Astrocyte (in vitro differentiated cells and primary cell): ENCODE measurements around the gene INTS2.

Source experiments
- EZH2 ChIP-seq: IDR thresholded peaks from 2 replicates; pipeline ENCODE4 v1.6.1; 2012; ENCODE audit warnings: mild to moderate bottlenecking, low read length, inconsistent platforms; ENCODE audit not compliant: insufficient read depth
- TF ChIP-seq, protein P1 (sequence below): IDR thresholded peaks from 2 replicates; pipeline ENCODE4 v1.5.1; 2011; ENCODE audit warnings: low read depth, mild to moderate bottlenecking, inconsistent platforms, low read length, moderate library complexity; ENCODE audit not compliant: insufficient read depth

DNA sequence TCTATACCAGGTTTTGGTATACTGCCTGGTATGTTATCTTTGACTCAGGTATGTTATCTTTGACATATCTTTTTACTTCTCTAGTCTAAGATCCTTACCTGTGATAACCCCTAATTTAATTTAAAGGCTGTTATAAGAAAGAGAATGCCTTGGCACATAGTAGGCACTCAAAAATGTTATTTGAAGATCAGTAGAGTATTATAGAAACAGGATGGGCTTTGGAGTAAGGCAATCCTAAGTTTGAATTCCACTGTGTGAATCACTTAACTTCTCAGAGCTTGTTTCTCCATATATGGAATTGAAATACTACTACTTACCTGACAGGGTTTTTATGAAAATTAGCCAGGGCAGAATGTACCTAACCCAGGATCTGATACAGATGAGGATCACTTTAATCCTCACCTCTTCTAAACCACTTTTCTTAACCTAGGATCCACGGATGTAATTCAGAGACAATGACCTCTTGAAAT lies 65.6 kb downstream of the INTS2 start:
- TF ChIP-seq, protein P1, sequence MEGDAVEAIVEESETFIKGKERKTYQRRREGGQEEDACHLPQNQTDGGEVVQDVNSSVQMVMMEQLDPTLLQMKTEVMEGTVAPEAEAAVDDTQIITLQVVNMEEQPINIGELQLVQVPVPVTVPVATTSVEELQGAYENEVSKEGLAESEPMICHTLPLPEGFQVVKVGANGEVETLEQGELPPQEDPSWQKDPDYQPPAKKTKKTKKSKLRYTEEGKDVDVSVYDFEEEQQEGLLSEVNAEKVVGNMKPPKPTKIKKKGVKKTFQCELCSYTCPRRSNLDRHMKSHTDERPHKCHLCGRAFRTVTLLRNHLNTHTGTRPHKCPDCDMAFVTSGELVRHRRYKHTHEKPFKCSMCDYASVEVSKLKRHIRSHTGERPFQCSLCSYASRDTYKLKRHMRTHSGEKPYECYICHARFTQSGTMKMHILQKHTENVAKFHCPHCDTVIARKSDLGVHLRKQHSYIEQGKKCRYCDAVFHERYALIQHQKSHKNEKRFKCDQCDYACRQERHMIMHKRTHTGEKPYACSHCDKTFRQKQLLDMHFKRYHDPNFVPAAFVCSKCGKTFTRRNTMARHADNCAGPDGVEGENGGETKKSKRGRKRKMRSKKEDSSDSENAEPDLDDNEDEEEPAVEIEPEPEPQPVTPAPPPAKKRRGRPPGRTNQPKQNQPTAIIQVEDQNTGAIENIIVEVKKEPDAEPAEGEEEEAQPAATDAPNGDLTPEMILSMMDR, result no peak
- no peak for TF ChIP-seq EZH2
